Mucosa of stomach (tissue), 1 donor: ENCODE results near the gene ETNPPL.

ENCODE experiments used
- H3K27me3 ChIP-seq: one replicate; pipeline ENCODE4 v1.7.0; 2013; ENCODE audit warnings: mild to moderate bottlenecking, low read length; ENCODE audit not compliant: control insufficient read depth, insufficient read depth
- H3K36me3 ChIP-seq: one replicate; pipeline ENCODE4 v1.7.0; 2013; ENCODE audit warnings: low read length; ENCODE audit not compliant: control insufficient read depth, insufficient read depth
- H3K4me1 ChIP-seq: one replicate; pipeline ENCODE4 v1.7.0; 2013; ENCODE audit warnings: mild to moderate bottlenecking, low read length; ENCODE audit not compliant: control insufficient read depth, insufficient read depth
- H3K4me3 ChIP-seq: one replicate; pipeline ENCODE4 v1.7.0; 2013; ENCODE audit warnings: low read length
- H3K9ac ChIP-seq: one replicate; pipeline ENCODE4 v1.7.0; 2013; ENCODE audit warnings: mild to moderate bottlenecking, low read length, moderate library complexity
- H3K9me3 ChIP-seq: one replicate; pipeline ENCODE4 v1.7.0; 2013; ENCODE audit warnings: mild to moderate bottlenecking, low read length, moderate library complexity; ENCODE audit not compliant: control insufficient read depth
- donor health status: Pancreatic carcinoma.

The ETNPPL gene

GRCh38 chr4:108751321-108751720 is 11.5 kb downstream of the ETNPPL start:
- Histone ChIP-seq H3K4me3 (no peak overlapping the region), H3K36me3 (no peaks in the 10 kb centered on the region), H3K9me3 (no peaks in the 10 kb centered on the region), H3K4me1 (no peaks in the 10 kb centered on the region), H3K9ac (no peak overlapping the region), H3K27me3 (no peaks in the 10 kb centered on the region)

- Histone ChIP-seq H3K9me3 (no peaks in the 10 kb centered on the region), H3K36me3 (no peaks in the 10 kb centered on the region), H3K27me3 (no peaks in the 10 kb centered on the region), H3K9ac (no peak overlapping the region), H3K4me3 (no peak overlapping the region), H3K4me1 (no peaks in the 10 kb centered on the region)
Measured at GRCh38 chr4:108749119-108749518, 13.7 kb downstream of the ETNPPL start.

GRCh38 chr4:108746511-108746910 is 16.3 kb downstream of the ETNPPL start:
- no peaks in the 10 kb centered on the region for H3K27me3 ChIP-seq
- H3K36me3 ChIP-seq, result no peaks in the 10 kb centered on the region
- H3K4me3 ChIP-seq, result no peak overlapping the region
- H3K9ac ChIP-seq, result no peak overlapping the region
- no peaks in the 10 kb centered on the region for H3K4me1 ChIP-seq
- no peaks in the 10 kb centered on the region for H3K9me3 ChIP-seq

- H3K36me3 ChIP-seq, result no peaks in the 10 kb centered on the region
- no peak overlapping the region for H3K4me3 ChIP-seq
- no peaks in the 10 kb centered on the region for H3K9me3 ChIP-seq
- no peak overlapping the region for H3K9ac ChIP-seq
- no peaks in the 10 kb centered on the region for H3K4me1 ChIP-seq
- H3K27me3 ChIP-seq, result no peaks in the 10 kb centered on the region
Measured at GRCh38 chr4:108744307-108744706, 18.5 kb downstream of the ETNPPL start.

GRCh38 chr4:108742451-108743420 is 20.1 kb downstream of the ETNPPL start:
- Histone ChIP-seq H3K9me3 (no peaks in the 10 kb centered on the region), H3K4me1 (no peaks in the 10 kb centered on the region), H3K36me3 (no peaks in the 10 kb centered on the region), H3K9ac (no peak overlapping the region), H3K4me3 (no peak overlapping the region), H3K27me3 (no peaks in the 10 kb centered on the region)

GRCh38 chr4:108738003-108738706 is 24.7 kb downstream of the ETNPPL start:
- H3K4me1 ChIP-seq, result no peaks in the 10 kb centered on the region
- no peak overlapping the region for H3K9ac ChIP-seq
- no peaks in the 10 kb centered on the region for H3K36me3 ChIP-seq
- H3K27me3 ChIP-seq, result no peaks in the 10 kb centered on the region
- H3K9me3 ChIP-seq, result no peaks in the 10 kb centered on the region
- H3K4me3 ChIP-seq, result no peak overlapping the region

- Histone ChIP-seq H3K9ac (no peak overlapping the region), H3K4me3 (no peak overlapping the region), H3K27me3 (no peaks in the 10 kb centered on the region), H3K36me3 (no peaks in the 10 kb centered on the region), H3K9me3 (no peaks in the 10 kb centered on the region), H3K4me1 (no peaks in the 10 kb centered on the region)
Measured at GRCh38 chr4:108731006-108731405, 31.8 kb downstream of the ETNPPL start.

GRCh38 chr4:108730579-108730978 is 32.3 kb downstream of the ETNPPL start:
- Histone ChIP-seq H3K27me3 (no peaks in the 10 kb centered on the region), H3K9me3 (no peaks in the 10 kb centered on the region), H3K4me3 (no peak overlapping the region), H3K9ac (no peak overlapping the region), H3K36me3 (no peaks in the 10 kb centered on the region), H3K4me1 (no peaks in the 10 kb centered on the region)

- Histone ChIP-seq H3K9me3 (no peaks in the 10 kb centered on the region), H3K36me3 (no peaks in the 10 kb centered on the region), H3K9ac (no peak overlapping the region), H3K4me3 (no peak overlapping the region), H3K27me3 (no peaks in the 10 kb centered on the region), H3K4me1 (no peaks in the 10 kb centered on the region)
Measured at GRCh38 chr4:108729731-108730130, 33.1 kb downstream of the ETNPPL start.

- H3K4me3 ChIP-seq, result no peak overlapping the region
- no peak overlapping the region for H3K9ac ChIP-seq
- no peaks in the 10 kb centered on the region for H3K27me3 ChIP-seq
Measured at GRCh38 chr4:108725457-108725856, 37.4 kb downstream of the ETNPPL start.

GRCh38 chr4:108717386-108717785 is 45.5 kb downstream of the ETNPPL start:
- H3K4me1 ChIP-seq, result no peaks in the 10 kb centered on the region
- H3K27me3 ChIP-seq, result no peaks in the 10 kb centered on the region
- no peaks in the 10 kb centered on the region for H3K36me3 ChIP-seq
- no peak overlapping the region for H3K9ac ChIP-seq
- H3K9me3 ChIP-seq, result no peaks in the 10 kb centered on the region
- no peak overlapping the region for H3K4me3 ChIP-seq

More at GRCh38 chr4:108725457-108725856, 37.4 kb downstream of the ETNPPL start:
- no peaks in the 10 kb centered on the region for H3K36me3 ChIP-seq
- no peaks in the 10 kb centered on the region for H3K9me3 ChIP-seq
- no peaks in the 10 kb centered on the region for H3K4me1 ChIP-seq

GRCh38 chr4:108716340-108716739 is 46.5 kb downstream of the ETNPPL start:
- no peak overlapping the region for H3K9ac ChIP-seq
- no peaks in the 10 kb centered on the region for H3K4me1 ChIP-seq
- H3K9me3 ChIP-seq, result no peaks in the 10 kb centered on the region
- no peak overlapping the region for H3K4me3 ChIP-seq
- no peaks in the 10 kb centered on the region for H3K27me3 ChIP-seq
- H3K36me3 ChIP-seq, result no peaks in the 10 kb centered on the region
